K562 treated with DMSO at 1 percent for 4 hours (cell line): ENCODE measurements around the gene SCNM1. TPM values are rescaled to one million over a fixed set of nuclear protein-coding genes. Genes with fewer than 3 reads are reported as not detected.

Experiments
- total RNA-seq: library from RNA; unstranded; fragments of 300-600 nt; gene quantifications from 2 replicates; pipeline ENCODE4 v1.2.3, GENCODE V29; 2022; ENCODE audit not compliant: insufficient read depth

Gene SCNM1, protein sequence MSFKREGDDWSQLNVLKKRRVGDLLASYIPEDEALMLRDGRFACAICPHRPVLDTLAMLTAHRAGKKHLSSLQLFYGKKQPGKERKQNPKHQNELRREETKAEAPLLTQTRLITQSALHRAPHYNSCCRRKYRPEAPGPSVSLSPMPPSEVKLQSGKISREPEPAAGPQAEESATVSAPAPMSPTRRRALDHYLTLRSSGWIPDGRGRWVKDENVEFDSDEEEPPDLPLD
- 37.1 and 44.6 TPM in 2 replicates for total RNA-seq

DNA sequence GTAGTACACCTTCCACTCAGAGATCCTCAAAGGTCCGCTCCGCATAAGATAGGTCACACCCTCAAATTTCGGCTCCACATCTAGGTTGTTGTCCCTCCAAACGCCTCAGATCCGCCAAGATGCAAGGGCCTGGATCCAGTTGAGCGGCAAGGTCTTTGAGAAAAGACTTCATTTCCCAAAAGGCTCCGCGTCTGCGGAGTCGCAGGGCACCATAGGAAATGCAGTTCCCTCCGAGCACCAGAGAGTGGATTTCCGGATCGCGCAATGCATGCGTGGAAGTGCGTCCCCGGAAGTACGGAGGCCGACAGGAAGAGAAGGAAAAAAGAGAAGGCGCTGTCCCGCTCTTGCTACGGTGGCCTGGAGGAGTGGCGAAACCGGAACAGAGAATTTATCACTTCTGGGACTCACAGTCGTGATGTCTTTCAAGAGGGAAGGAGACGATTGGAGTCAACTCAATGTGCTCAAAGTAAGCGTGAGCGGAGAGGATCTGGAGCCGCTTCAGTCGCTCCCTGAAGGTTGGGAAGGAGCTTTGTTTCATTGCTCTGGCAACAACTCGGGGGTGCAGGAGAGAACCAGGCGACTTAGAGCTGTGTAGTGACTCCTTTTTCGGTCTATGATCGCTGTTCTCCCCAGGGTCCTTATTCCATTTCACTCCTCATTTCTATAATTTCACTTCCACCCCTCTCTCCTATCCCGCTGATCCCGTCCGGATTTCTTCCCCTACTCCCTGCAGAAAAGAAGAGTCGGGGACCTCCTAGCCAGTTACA is at the start of gene SCNM1, which contains the start of gene LYSMD1:
TSS of gene SCNM1 (plus strand) at position 407 of the 767 bp plus-strand sequence. CDS start at position 416, 9 bp downstream.
TSS of gene LYSMD1 (minus strand) at position 165 of the 767 bp plus-strand sequence. CDS start 644 bp downstream, outside the sequence.

GRCh38 chr1:151146412-151147131 is 19.4 kb upstream of the SCNM1 start, which contains the start of gene SEMA6C:
TSS of gene SEMA6C (minus strand) at chr1:151146631. CDS start at chr1:151142621, 4,010 bp downstream.

GRCh38 chr1:151156515-151156819 is 9.5 kb upstream of the SCNM1 start, which contains the start of gene TNFAIP8L2:
TSS of gene TNFAIP8L2 (plus strand) at chr1:151156649. CDS start at chr1:151158698, 2,049 bp downstream.

GRCh38 chr1:151175863-151176262 is 9.9 kb downstream of the SCNM1 start, which contains the start of gene TMOD4:
TSS of gene TMOD4 (minus strand) at chr1:151175981. CDS start at chr1:151174875, 1,106 bp downstream.

GRCh38 chr1:151189637-151190445 is 23.9 kb downstream of the SCNM1 start, which contains the start of gene VPS72:
TSS of gene VPS72 (minus strand) at chr1:151190197. CDS start at chr1:151190121, 76 bp downstream.

DNA sequence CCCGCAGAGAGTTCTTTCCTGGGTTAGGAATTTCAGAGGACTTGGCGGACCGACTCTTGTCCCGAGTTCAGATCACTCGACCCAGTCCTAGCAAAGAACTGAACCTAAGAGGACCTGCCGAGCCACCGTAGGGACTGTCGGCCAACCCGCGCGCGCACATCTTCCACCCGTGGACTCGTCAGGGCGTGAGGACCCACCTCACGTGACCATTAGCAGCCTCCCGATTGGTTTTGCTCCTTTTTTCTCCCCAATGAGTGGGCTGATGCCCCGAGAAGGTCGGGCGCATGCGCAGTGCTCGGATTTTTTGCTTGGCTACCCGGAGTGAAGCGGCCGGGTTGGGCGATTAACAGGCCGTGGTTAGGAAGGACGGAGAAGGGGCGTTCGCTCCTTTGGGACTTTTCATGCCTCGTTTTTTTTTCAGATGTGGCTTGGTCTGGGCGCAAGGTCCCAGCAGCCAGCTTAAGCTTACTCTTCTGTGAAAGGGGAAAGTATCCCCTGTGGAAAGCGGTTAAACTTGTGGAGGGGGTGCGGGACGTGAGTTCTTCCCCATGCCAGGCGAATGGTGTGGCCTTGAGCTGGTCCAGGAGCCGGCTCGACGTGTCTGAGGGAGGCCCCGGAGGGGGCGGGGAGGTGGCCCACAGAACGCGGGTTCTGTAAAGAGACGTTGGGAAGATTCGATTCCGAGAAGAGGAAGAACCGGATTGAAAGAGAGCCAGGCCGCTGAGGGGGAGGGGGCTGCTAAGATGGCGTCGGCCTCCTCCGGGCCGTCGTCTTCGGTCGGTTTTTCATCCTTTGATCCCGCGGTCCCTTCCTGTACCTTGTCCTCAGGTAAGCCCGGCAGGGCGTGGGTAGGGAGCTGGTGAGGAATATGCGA is 32.5 kb downstream of the SCNM1 start, which contains the start of gene PIP5K1A:
TSS of gene PIP5K1A (plus strand) at position 299 of the 874 bp plus-strand sequence. CDS start at position 744, 445 bp downstream.

Other genes with a start within 250 kb of the SCNM1 start
- gene SETDB1, start 239.8 kb upstream of the SCNM1 start, total RNA-seq, result 12.7 and 16.5 TPM in 2 replicates
- gene CERS2, start 191.3 kb upstream of the SCNM1 start, total RNA-seq, result 178 and 212 TPM in 2 replicates
- 1.9 and 2.9 TPM in 2 replicates for gene ANXA9, start 183.9 kb upstream of the SCNM1 start, total RNA-seq
- 8.5 and 11.2 TPM in 2 replicates for gene MINDY1, start 159.2 kb upstream of the SCNM1 start, total RNA-seq
- gene PRUNE1, start 157.7 kb upstream of the SCNM1 start, total RNA-seq, result 9.7 and 13.9 TPM in 2 replicates
- 0.73 and 2.2 TPM in 2 replicates for gene BNIPL, start 129.6 kb upstream of the SCNM1 start, total RNA-seq
- gene C1orf56, start 118.4 kb upstream of the SCNM1 start, total RNA-seq, result 2.8 and 3.7 TPM in 2 replicates
- 37.7 and 44.2 TPM in 2 replicates for gene CDC42SE1, start 106.5 kb upstream of the SCNM1 start, total RNA-seq
- gene MLLT11, start 105.7 kb upstream of the SCNM1 start, total RNA-seq, result 6.1 TPM in 2 replicates
- 3.3 and 5.0 TPM in 2 replicates for gene GABPB2, start 95.4 kb upstream of the SCNM1 start, total RNA-seq
- 2.6 and 4.4 TPM in 2 replicates for gene SEMA6C, start 19.5 kb upstream of the SCNM1 start, total RNA-seq
- not detected in 2 replicates for gene TNFAIP8L2, start 9.5 kb upstream of the SCNM1 start, total RNA-seq
- 1.6 and 3.4 TPM in 2 replicates for gene LYSMD1, start 242 bp upstream of the SCNM1 start, total RNA-seq
- 3.8 TPM in 1 of 2 replicates, not detected in the other for gene TMOD4, start 9.8 kb downstream of the SCNM1 start, total RNA-seq
- 58.4 and 60.6 TPM in 2 replicates for gene VPS72, start 24.1 kb downstream of the SCNM1 start, total RNA-seq
- gene PIP5K1A, start 32.4 kb downstream of the SCNM1 start, total RNA-seq, result 17.1 and 23.3 TPM in 2 replicates
- 281 and 328 TPM in 2 replicates for gene PSMD4, start 88.6 kb downstream of the SCNM1 start, total RNA-seq
- gene ZNF687, start 116.2 kb downstream of the SCNM1 start, total RNA-seq, result 32.1 and 35.0 TPM in 2 replicates
- 45.5 and 52.6 TPM in 2 replicates for gene PI4KB, start 161.3 kb downstream of the SCNM1 start, total RNA-seq
- gene RFX5, start 181.1 kb downstream of the SCNM1 start, total RNA-seq, result 16.9 TPM in 2 replicates
- 38.9 and 48.8 TPM in 2 replicates for gene SELENBP1, start 206.6 kb downstream of the SCNM1 start, total RNA-seq
- 440 and 455 TPM in 2 replicates for gene PSMB4, start 233.4 kb downstream of the SCNM1 start, total RNA-seq